Measurements from ENCODE around the gene CENPP. TPM values are rescaled to one million over a fixed set of nuclear protein-coding genes. Genes with fewer than 3 reads are reported as not detected.

Gene CENPP
- total RNA-seq, 2 donors from 2014 or later: 1.1 to 1.2 TPM

GRCh38 chr9:92626484-92626883, 300.7 kb downstream of the CENPP start:
- H3K9me3 ChIP-seq: no peaks in the 10 kb centered on the region

DNA sequence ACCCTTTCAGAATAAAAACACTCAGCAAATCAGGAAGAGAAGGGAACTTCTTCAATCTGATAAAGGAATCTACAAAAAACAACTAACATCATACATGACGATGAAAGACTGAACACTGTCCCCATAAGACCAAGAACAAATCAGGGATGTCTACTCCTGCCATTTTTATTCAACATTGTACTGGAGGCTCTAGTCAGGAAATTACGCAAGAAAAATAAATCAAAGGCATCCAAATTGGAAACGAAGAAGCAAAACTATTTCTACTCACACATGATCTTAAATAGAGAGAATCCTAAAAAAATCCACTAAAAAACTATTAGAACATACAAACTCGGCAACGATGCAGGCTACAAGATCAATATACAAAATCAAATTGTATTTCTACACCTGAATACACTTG, 301.9 kb downstream of the CENPP start:
- H3K36me3 ChIP-seq: peaks cover 37% of the 10 kb centered on the region
- no peaks in the 10 kb centered on the region for H3K4me1 ChIP-seq
- TF ChIP-seq, protein P1, sequence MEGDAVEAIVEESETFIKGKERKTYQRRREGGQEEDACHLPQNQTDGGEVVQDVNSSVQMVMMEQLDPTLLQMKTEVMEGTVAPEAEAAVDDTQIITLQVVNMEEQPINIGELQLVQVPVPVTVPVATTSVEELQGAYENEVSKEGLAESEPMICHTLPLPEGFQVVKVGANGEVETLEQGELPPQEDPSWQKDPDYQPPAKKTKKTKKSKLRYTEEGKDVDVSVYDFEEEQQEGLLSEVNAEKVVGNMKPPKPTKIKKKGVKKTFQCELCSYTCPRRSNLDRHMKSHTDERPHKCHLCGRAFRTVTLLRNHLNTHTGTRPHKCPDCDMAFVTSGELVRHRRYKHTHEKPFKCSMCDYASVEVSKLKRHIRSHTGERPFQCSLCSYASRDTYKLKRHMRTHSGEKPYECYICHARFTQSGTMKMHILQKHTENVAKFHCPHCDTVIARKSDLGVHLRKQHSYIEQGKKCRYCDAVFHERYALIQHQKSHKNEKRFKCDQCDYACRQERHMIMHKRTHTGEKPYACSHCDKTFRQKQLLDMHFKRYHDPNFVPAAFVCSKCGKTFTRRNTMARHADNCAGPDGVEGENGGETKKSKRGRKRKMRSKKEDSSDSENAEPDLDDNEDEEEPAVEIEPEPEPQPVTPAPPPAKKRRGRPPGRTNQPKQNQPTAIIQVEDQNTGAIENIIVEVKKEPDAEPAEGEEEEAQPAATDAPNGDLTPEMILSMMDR (IDR thresholded peaks at IDR 0.05): no peak
- no peak overlapping the region for H3K27ac ChIP-seq
- H3K4me3 ChIP-seq: no peak overlapping the region
- DNase-seq (ENCODE audit: low spot score): no peak
- no peaks in the 10 kb centered on the region for H3K27me3 ChIP-seq
- H3K9me3 ChIP-seq: no peaks in the 10 kb centered on the region

More at GRCh38 chr9:92626484-92626883, 300.7 kb downstream of the CENPP start:
- Histone ChIP-seq H3K27ac (no peak overlapping the region), H3K36me3 (peaks cover 26% of the 10 kb centered on the region), H3K4me3 (no peak overlapping the region), H3K4me1 (no peaks in the 10 kb centered on the region), H3K27me3 (no peaks in the 10 kb centered on the region)
- TF ChIP-seq, protein P1 (IDR thresholded peaks at IDR 0.05): no peak
- DNase-seq (ENCODE audit: low spot score): no peak

DNA sequence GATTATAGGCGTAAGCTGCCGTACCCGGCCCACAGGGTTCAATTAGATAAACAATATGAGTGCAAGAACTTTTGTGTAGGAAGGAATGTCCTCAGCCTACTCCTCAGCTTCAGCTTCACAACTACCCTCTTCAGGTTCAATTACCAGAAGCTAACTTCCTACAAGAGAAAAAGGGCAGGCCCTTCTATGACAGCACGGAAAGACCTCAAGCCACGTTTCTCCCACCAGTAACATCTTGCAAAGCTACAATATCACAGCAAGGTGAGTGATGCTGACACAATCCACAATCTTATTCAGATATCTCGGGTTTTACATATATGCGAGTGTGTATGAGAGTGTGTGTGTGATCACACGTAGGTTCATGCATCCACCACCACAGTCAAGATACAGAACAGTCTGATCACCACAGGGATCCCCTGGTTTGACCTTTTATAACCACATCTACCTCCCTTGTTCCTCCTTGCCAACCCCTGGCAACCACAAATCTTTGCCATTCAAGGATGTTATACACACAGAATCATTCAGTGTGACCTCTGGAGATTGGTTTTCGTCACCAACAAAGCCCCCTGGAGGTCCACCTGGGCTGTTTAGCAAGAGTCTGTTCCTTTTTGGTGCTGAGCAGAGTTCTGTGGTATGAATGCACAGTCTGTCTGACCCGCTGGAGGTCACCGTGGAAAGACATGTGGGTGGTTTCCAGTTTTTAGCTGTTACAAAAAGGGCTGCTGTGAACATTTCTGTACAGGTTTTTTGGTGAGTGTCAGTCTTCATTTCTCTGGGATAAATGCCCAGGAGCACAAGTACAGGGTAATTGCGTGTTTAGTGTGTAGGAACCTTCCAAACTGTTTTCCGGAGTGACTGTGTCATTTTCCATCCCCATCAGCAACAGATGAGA, 305.9 kb downstream of the CENPP start:
- H3K36me3 ChIP-seq: peaks cover 54% of the 10 kb centered on the region
- H3K4me3 ChIP-seq: no peak overlapping the region
- no peaks in the 10 kb centered on the region for H3K9me3 ChIP-seq
- no peak for DNase-seq (ENCODE audit: low spot score)
- peaks cover 0 to 6% of the 10 kb centered on the region in 2 donors for H3K4me1 ChIP-seq
- H3K27me3 ChIP-seq: no peaks in the 10 kb centered on the region
- no peak overlapping the region for H3K27ac ChIP-seq
- TF ChIP-seq, protein P1 (IDR thresholded peaks at IDR 0.05): no peak

GRCh38 chr9:92632641-92633040, 306.9 kb downstream of the CENPP start:
- Histone ChIP-seq H3K4me3 (no peak overlapping the region), H3K9me3 (no peaks in the 10 kb centered on the region), H3K36me3 (peaks cover 64% of the 10 kb centered on the region), H3K27me3 (no peaks in the 10 kb centered on the region), H3K27ac (no peak overlapping the region), H3K4me1 (peaks cover 0 to 6% of the 10 kb centered on the region in 2 donors)
- peak; percentile 47 for DNase-seq (ENCODE audit: low spot score)
- TF ChIP-seq, protein P1 (IDR thresholded peaks at IDR 0.05): no peak

DNA sequence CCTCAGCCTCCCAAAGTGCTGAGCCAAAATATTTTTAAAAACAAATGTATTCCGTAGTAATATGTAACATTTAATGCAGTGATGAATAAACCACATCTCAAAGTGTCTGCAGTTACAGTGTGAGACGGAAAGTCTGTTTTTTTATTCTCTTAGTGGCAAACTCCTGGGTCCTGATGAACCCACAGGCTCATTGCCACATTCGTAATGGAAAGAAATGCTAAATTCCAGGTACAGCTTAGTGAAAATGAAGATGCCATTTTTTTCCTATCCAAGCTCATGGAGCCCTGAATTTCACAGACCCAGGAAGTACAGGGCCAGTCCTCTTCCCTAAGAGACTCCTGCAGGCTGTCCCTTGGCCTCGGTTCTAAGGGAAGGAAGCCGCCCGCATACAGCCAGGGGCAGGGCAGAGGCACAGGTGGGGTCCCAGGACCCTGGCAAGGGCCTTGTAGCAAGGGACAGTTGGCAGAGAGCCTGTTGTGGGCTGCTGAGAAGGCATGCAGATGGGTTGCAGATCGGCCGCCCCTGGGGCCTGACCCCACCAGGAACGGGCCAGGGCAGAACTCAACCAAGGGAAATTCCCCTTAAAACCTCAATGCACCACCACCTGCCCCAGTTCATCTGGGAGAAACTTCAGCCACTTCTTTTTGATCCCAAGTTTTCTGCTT, 308.0 kb downstream of the CENPP start:
- H3K36me3 ChIP-seq: peaks cover 75% of the 10 kb centered on the region
- H3K4me3 ChIP-seq: no peak overlapping the region
- H3K9me3 ChIP-seq: no peaks in the 10 kb centered on the region
- no peak overlapping the region for H3K27ac ChIP-seq
- TF ChIP-seq, protein P1 (IDR thresholded peaks at IDR 0.05): no peak
- peaks cover 0 to 6% of the 10 kb centered on the region in 2 donors for H3K4me1 ChIP-seq
- DNase-seq (ENCODE audit: low spot score): peak; percentile 49
- no peaks in the 10 kb centered on the region for H3K27me3 ChIP-seq

Data from right atrium auricular region (tissue), 2 donors.